Measurements from ENCODE around the gene PLCB4. TPM values are rescaled to one million over a fixed set of nuclear protein-coding genes. Genes with fewer than 3 reads are reported as not detected.

PLCB4 gene
- total RNA-seq, 1 experiment from 2014 or later: 10.1 TPM

DNA sequence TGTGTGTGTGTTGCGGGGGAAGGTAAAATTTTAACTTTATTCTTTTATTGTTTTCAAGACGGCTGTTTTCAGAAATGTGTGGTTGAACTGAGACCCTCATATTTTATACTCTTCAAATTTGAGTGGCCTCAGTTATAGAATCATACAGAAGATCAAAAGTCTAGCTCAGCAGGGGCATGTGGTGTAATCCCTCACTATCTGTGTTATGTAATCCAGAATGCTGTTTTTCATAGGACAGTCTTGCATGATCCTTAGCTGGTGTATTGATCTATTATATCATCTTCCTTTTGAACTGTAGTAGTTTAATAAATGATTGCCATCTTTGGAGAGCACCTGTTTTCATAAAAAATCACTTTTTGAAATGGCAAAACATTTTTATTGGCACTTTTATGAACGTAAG, 1.4 kb downstream of the PLCB4 start:
- Histone ChIP-seq H3K23ac (ENCODE audit: insufficient read length, low read depth, low read length) (no peak overlapping the region), H3K79me2 (ENCODE audit: insufficient read depth, low read length) (no peaks in the 10 kb centered on the region), H2BK120ac (ENCODE audit: low read depth, low read length, poor library complexity, severe bottlenecking) (no peak overlapping the region), H3K14ac (ENCODE audit: insufficient read depth, low read length) (no peak overlapping the region), H3K18ac (ENCODE audit: insufficient read length, low read depth, low read length) (no peak overlapping the region), H3T11ph (ENCODE audit: low read length) (no peak overlapping the region), H3K79me1 (ENCODE audit: insufficient read depth, low read depth, low read length, poor library complexity, severe bottlenecking) (no peaks in the 10 kb centered on the region), H2BK15ac (ENCODE audit: low read depth, low read length) (no peak overlapping the region), H3K23me2 (ENCODE audit: insufficient read length, low read depth, low read length, poor library complexity, severe bottlenecking) (peaks cover 14% of the 10 kb centered on the region), H3K27ac (ENCODE audit: insufficient read length, low read depth, low read length) (no peak overlapping the region), H3K4me1 (ENCODE audit: insufficient read depth, low read length) (peaks cover 9% of the 10 kb centered on the region; the same call in 1 of the 2 replicates), H3K9me3 (ENCODE audit: control insufficient read depth, low read depth, low read length) (no peaks in the 10 kb centered on the region), H3K4ac (ENCODE audit: low read depth, low read length) (no peak overlapping the region), H4K20me1 (ENCODE audit: control insufficient read depth, insufficient read depth, insufficient read length) (no peaks in the 10 kb centered on the region), H4K91ac (ENCODE audit: insufficient read length, low read depth, low read length) (no peak overlapping the region), H3K4me2 (ENCODE audit: insufficient read depth, insufficient read length, low read length) (no peak overlapping the region), H2AK5ac (ENCODE audit: insufficient read length, low read length) (no peak overlapping the region), H4K5ac (ENCODE audit: insufficient read length, low read depth, low read length) (no peak overlapping the region), H2BK20ac (ENCODE audit: low read depth, low read length, poor library complexity, severe bottlenecking) (no peak overlapping the region), H2BK5ac (ENCODE audit: insufficient read length, low read length) (no peak overlapping the region), H3K9ac (ENCODE audit: extremely low read depth, insufficient read length, low read length) (no peak overlapping the region), H2AFZ (ENCODE audit: low read length) (no peak overlapping the region), H3K56ac (ENCODE audit: insufficient read length, low read depth, low read length) (no peak overlapping the region), H2BK12ac (ENCODE audit: insufficient read length, low read depth, low read length) (no peak overlapping the region), H3K27me3 (ENCODE audit: insufficient read depth, low read length) (no peaks in the 10 kb centered on the region), H4K8ac (replicated peaks; ENCODE audit: insufficient read length, low read depth, low read length) (no peak overlapping the region)
- no CpG with 5 or more reads among the region's 3 CpGs for WGBS (ENCODE audit: extremely low coverage, insufficient read length, low lambda C conversion rate)
- Mint-ChIP-seq H3K9me3 (no peaks in the 10 kb centered on the region), H3K36me3 (ENCODE audit: insufficient read depth in 1 of 3, low read depth in 3 of 3) (no peaks in the 10 kb centered on the region; a peak in 1 of 7 replicates), H3K4me1 (peaks cover 51 to 55% of the 10 kb centered on the region in 2 experiments), H3K4me3 (peak overlapping the region in 1 of 2 experiments; percentile 1; a peak in 1 of 5 replicates), H3K27me3 (ENCODE audit: low read depth) (no peaks in the 10 kb centered on the region), H3K27ac (no peak overlapping the region)
- DNase-seq: no peak
- TF ChIP-seq, protein P1, sequence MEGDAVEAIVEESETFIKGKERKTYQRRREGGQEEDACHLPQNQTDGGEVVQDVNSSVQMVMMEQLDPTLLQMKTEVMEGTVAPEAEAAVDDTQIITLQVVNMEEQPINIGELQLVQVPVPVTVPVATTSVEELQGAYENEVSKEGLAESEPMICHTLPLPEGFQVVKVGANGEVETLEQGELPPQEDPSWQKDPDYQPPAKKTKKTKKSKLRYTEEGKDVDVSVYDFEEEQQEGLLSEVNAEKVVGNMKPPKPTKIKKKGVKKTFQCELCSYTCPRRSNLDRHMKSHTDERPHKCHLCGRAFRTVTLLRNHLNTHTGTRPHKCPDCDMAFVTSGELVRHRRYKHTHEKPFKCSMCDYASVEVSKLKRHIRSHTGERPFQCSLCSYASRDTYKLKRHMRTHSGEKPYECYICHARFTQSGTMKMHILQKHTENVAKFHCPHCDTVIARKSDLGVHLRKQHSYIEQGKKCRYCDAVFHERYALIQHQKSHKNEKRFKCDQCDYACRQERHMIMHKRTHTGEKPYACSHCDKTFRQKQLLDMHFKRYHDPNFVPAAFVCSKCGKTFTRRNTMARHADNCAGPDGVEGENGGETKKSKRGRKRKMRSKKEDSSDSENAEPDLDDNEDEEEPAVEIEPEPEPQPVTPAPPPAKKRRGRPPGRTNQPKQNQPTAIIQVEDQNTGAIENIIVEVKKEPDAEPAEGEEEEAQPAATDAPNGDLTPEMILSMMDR (conservative IDR thresholded peaks at IDR 0.05): no peak
